Smooth muscle cell (in vitro differentiated cells): Measurements from ENCODE around the gene SLC30A7. TPM values are rescaled to one million over a fixed set of nuclear protein-coding genes. Genes with fewer than 3 reads are reported as not detected.

Experiments
- DNase-seq: peaks from one replicate; lab custom pipeline; 2025; ENCODE audit not compliant: unreplicated experiment; lab: John Stamatoyannopoulos, UW
- H2AFZ ChIP-seq: fragments of 200-600 bp; sonication (generic); 2 replicates; pipeline ENCODE4 v1.6.0; 2016; ENCODE audit warnings: antibody characterized with exemption, low read depth, mild to moderate bottlenecking
- H3F3A ChIP-seq: fragments of 200-600 bp; sonication (generic); 2 replicates; pipeline ENCODE4 v1.6.0; 2017; ENCODE audit warnings: antibody characterized with exemption, low read depth
- H3K27ac ChIP-seq: fragments of 200-600 bp; sonication (generic); 2 replicates; pipeline ENCODE4 v1.5.1; 2016; ENCODE audit warnings: low read depth, mild to moderate bottlenecking
- H3K27me3 ChIP-seq: fragments of 200-600 bp; sonication (generic); 2 replicates; pipeline ENCODE4 v1.6.1; 2016; ENCODE audit warnings: low read depth, mild to moderate bottlenecking
- H3K36me3 ChIP-seq: fragments of 200-600 bp; sonication (generic); 2 replicates; pipeline ENCODE4 v1.5.1; 2016; ENCODE audit warnings: low read depth
- H3K4me1 ChIP-seq: fragments of 200-600 bp; sonication (generic); 2 replicates; pipeline ENCODE4 v1.5.1; 2016; ENCODE audit warnings: low read depth
- H3K4me2 ChIP-seq: fragments of 200-600 bp; sonication (generic); 2 replicates; pipeline ENCODE4 v1.6.0; 2016; ENCODE audit warnings: mild to moderate bottlenecking
- H3K4me3 ChIP-seq: fragments of 200-600 bp; sonication (generic); 2 replicates; pipeline ENCODE4 v1.5.1; 2016; ENCODE audit warnings: mild to moderate bottlenecking
- H3K79me2 ChIP-seq: fragments of 200-600 bp; sonication (generic); 2 replicates; pipeline ENCODE4 v1.6.0; 2016; ENCODE audit warnings: low read depth, mild to moderate bottlenecking
- H3K9ac ChIP-seq: fragments of 200-600 bp; sonication (generic); 2 replicates; pipeline ENCODE4 v1.6.0; 2016; ENCODE audit warnings: low read depth
- H3K9me3 ChIP-seq: fragments of 200-600 bp; sonication (generic); replicated peaks from 2 replicates; pipeline ENCODE4 v1.5.1; 2016; ENCODE audit warnings: low read depth
- H4K20me1 ChIP-seq: fragments of 200-600 bp; sonication (generic); 2 replicates; pipeline ENCODE4 v1.6.0; 2016; ENCODE audit warnings: low read depth
- CTCF ChIP-seq: fragments of 200-600 bp; sonication (generic); IDR thresholded peaks from 2 replicates; pipeline ENCODE4 v1.5.1; 2017; ENCODE audit warnings: borderline replicate concordance, mild to moderate bottlenecking, antibody characterized with exemption; ENCODE audit not compliant: insufficient read depth, poor library complexity, severe bottlenecking
- WGBS: methylation state at CpG from one replicate; pipeline ENCODE4 v1.1.7; 2016; ENCODE audit warnings: low lambda C conversion rate; 5-methylcytosine and 5-hydroxymethylcytosine counted together
- polyA plus RNA-seq: library from polyadenylated mRNA; unstranded; fragments of >200 nt; fragmentation: Nextera tagmentation; extraction: Ambion mirVana; gene quantifications from 2 replicates; pipeline ENCODE4 v1.2.1, GENCODE V29; 2016
- total RNA-seq: library from RNA; depleted of rRNA; stranded (reverse); fragments of >200 nt; gene quantifications from 2 replicates; pipeline ENCODE4 v1.2.3, GENCODE V29; 2014

The SLC30A7 gene
- 59.0 and 76.3 TPM in 2 replicates for total RNA-seq
- 21.4 and 22.0 TPM in 2 replicates for polyA plus RNA-seq

- H3K79me2 ChIP-seq, result peaks cover 80% of the 10 kb centered on the region
- no peak for TF ChIP-seq CTCF
- no peaks in the 10 kb centered on the region for H3F3A ChIP-seq
- DNase-seq, result peak; percentile 86
- peaks cover 8% of the 10 kb centered on the region for H3K36me3 ChIP-seq
- no peaks in the 10 kb centered on the region for H3K27me3 ChIP-seq
- H3K9ac ChIP-seq, result peak within 1 kb of the TSS; percentile 98
- H3K27ac ChIP-seq, result peak within 1 kb of the TSS; percentile 99
- H3K4me1 ChIP-seq, result peaks cover 16% of the 10 kb centered on the region
- WGBS, result under 1% methylated on average over 54 of the region's 62 CpGs
- H3K9me3 ChIP-seq, result no peaks in the 10 kb centered on the region
- peaks cover 22% of the 10 kb centered on the region for H4K20me1 ChIP-seq
- H2AFZ ChIP-seq, result peak within 1 kb of the TSS; percentile 18
- peak within 1 kb of the TSS; percentile 91 for H3K4me2 ChIP-seq
- H3K4me3 ChIP-seq, result peak within 1 kb of the TSS; percentile 84
These were observed at the start of gene SLC30A7 for GRCh38 chr1:100895540-100896480. TSS of gene SLC30A7 (plus strand) at chr1:100896090. CDS start at chr1:100896263, 173 bp downstream.

- Histone ChIP-seq H4K20me1 (no peaks in the 10 kb centered on the region), H2AFZ (peak overlapping the region; percentile 14), H3K4me1 (peaks cover 8% of the 10 kb centered on the region), H3K36me3 (no peaks in the 10 kb centered on the region), H3K27me3 (peaks cover 13% of the 10 kb centered on the region), H3K4me3 (no peak overlapping the region), H3K27ac (no peak overlapping the region), H3K4me2 (peak overlapping the region; percentile 25), H3K9me3 (no peaks in the 10 kb centered on the region), H3K79me2 (no peaks in the 10 kb centered on the region), H3F3A (no peaks in the 10 kb centered on the region), H3K9ac (no peak overlapping the region)
- TF ChIP-seq CTCF, result no peak
- WGBS, result 58% methylated on average over 2 of the region's 2 CpGs
- DNase-seq, result no peak
These were observed 48.4 kb upstream of the SLC30A7 start for GRCh38 chr1:100847361-100848082.

GRCh38 chr1:100851726-100852125 lies 44.2 kb upstream of the SLC30A7 start:
- Histone ChIP-seq H3K9me3 (no peaks in the 10 kb centered on the region), H3K36me3 (no peaks in the 10 kb centered on the region), H3K27me3 (peaks cover 13% of the 10 kb centered on the region), H3K4me1 (peaks cover 8% of the 10 kb centered on the region), H3K9ac (no peak overlapping the region), H3K27ac (no peak overlapping the region), H4K20me1 (no peaks in the 10 kb centered on the region), H3K4me3 (no peak overlapping the region), H3K4me2 (no peak overlapping the region), H3K79me2 (no peaks in the 10 kb centered on the region), H2AFZ (no peak overlapping the region), H3F3A (no peaks in the 10 kb centered on the region)
- DNase-seq, result no peak
- TF ChIP-seq CTCF, result no peak
- WGBS, result 83% methylated on average over 5 of the region's 5 CpGs
